Ovary (tissue), 9 donors: ENCODE measurements around the gene MROH9. TPM values are rescaled to one million over a fixed set of nuclear protein-coding genes. Genes with fewer than 3 reads are reported as not detected.

Experiments used
- DNase-seq, 5 donors: peaks; one replicate each; pipeline ENCODE4 v3.0.0-alpha.2; 2019 to 2020
- H3K27ac ChIP-seq, 2 donors: fragments of 200-600 bp; one replicate each; pipeline versions ENCODE4 v1.5.1 to v1.8.0; 2019 to 2022
- H3K27me3 ChIP-seq: fragments of 200-600 bp; one replicate; pipeline ENCODE4 v1.8.0; 2022
- H3K36me3 ChIP-seq: fragments of 200-600 bp; sonication (generic); one replicate; pipeline ENCODE4 v1.5.1; 2019
- H3K4me1 ChIP-seq: one replicate; pipeline ENCODE4 v1.8.1; 2013; ENCODE audit warnings: mild to moderate bottlenecking, moderate library complexity; ENCODE audit not compliant: insufficient read depth
- H3K4me3 ChIP-seq: fragments of 200-600 bp; sonication (generic); one replicate; pipeline ENCODE4 v1.5.1; 2017
- H3K9me3 ChIP-seq, 2 donors: fragments of 200-600 bp in 1 of 2; sonication (generic) in 1 of 2; one replicate each; pipeline versions ENCODE4 v1.5.1 to v1.8.1; 2013 to 2019; ENCODE audit warnings: mild to moderate bottlenecking in 1 of 2, moderate library complexity in 1 of 2
- EP300 ChIP-seq: sonication (generic); formaldehyde crosslinking; IDR thresholded peaks from one replicate; pipeline ENCODE4 v1.6.1; 2017; ENCODE audit warnings: antibody characterized with exemption
- POLR2A ChIP-seq: fragments of 450-650 bp; IDR thresholded peaks from one replicate; pipeline ENCODE4 v1.6.1; 2017; ENCODE audit warnings: antibody characterized with exemption, mild to moderate bottlenecking, moderate library complexity
- WGBS, 3 donors: extraction: QIAGEN DNeasy Blood & Tissue Kit in 1 of 3; methylation state at CpG; one replicate each; pipeline versions ENCODE4 v1.1.5 to v1.1.7; 2013 to 2017; 5-methylcytosine and 5-hydroxymethylcytosine counted together
- intact Hi-C, 4 donors: fragments of 100-400 bp; cut with DNase I; formaldehyde crosslinking; loops; one replicate each; pipeline versions ENCODE4 v1.11.0 to v1.15.1; 2022 to 2023
- microRNA counts: library from miRNA; unstranded; fragments of <30 nt; microRNA quantifications from one replicate; lab custom pipeline; 2016
- microRNA-seq, 3 donors: library from miRNA; unstranded; fragments of <30 nt; microRNA quantifications; one replicate each; pipeline versions ENCODE4 to v1.2.0, GENCODE V29; 2019 to 2020
- polyA plus RNA-seq, 2 donors: library from polyadenylated mRNA; stranded (reverse); fragments of 200-250 nt in 1 of 2; fragments of 350-450 nt in 1 of 2; fragmentation: Illumina TruSeq in 1 of 2; extraction: RNeasy Lipid Tissue Mini Kit (QIAGEN cat#74804) in 1 of 2; gene quantifications; one replicate each; pipeline ENCODE4 v1.2.3, GENCODE V29; 2013 to 2014
- small RNA-seq: library from RNA; depleted of rRNA; stranded (forward); fragments of <200 nt; gene quantifications from one replicate; pipeline ENCODE3, GENCODE V24; 2016
- total RNA-seq, 7 donors: library from RNA; depleted of rRNA in 2 of 7; stranded (reverse); fragments of >200 nt in 2 of 7; fragmentation: NEBNext Ultra II Directional in 3 of 7; extraction: Animal tissue kit (Norgen Biotek cat#: 25700) in 3 of 7; gene quantifications; one replicate each; pipeline versions ENCODE4 v1.1.0 to v1.2.4, GENCODE V29; 2016 to 2023
- TF ChIP-seq, protein P1 (sequence below), 3 donors: fragments of 450-650 bp in 2 of 3; fragments of 200-600 bp in 1 of 3; IDR thresholded peaks; one replicate each; pipeline versions ENCODE4 v1.5.1 to v1.8.0; 2016 to 2022; ENCODE audit warnings: antibody characterized with exemption in 3 of 3, mild to moderate bottlenecking in 1 of 3
- donor health status: DM: no; HTN: no; CAD: no; lungs with moderate emphysema.
- donor health status: DM: no; HTN: no; CAD: no.
- donor health status: Bipolar disorder and iron deficiency.
- donor health status: DM: yes; HTN: yes; CAD: no.
- donor health status: DM: no; HTN: no; CAD: no.
- donor health status: DM: yes; HTN: yes; CAD: no.

Gene MROH9
- total and polyA plus RNA-seq, 9 donors: 0.07 to 1.3 (median 0.16) TPM; not detected in 5

DNA sequence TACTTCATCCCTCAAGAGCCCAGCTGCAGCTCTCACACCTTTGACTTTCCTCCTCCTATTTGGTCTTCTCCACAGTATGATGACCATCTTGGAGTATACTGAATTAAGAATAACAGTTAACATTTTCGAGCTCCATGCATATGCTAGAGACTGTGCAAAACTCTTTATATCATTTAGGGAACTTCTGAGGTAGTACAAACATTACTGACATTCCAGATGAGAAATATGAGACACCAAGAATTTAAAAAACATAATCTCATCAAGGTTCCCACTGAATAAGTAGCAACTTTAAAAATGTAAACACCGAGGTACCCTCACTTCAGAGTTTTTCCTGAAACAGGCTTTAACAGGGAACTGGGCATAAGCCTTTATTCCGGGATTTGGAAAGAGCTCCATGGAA lies 178.0 kb downstream of the MROH9 start:
- TF ChIP-seq POLR2A (no peak), EP300 (no peak)
- TF ChIP-seq, protein P1, sequence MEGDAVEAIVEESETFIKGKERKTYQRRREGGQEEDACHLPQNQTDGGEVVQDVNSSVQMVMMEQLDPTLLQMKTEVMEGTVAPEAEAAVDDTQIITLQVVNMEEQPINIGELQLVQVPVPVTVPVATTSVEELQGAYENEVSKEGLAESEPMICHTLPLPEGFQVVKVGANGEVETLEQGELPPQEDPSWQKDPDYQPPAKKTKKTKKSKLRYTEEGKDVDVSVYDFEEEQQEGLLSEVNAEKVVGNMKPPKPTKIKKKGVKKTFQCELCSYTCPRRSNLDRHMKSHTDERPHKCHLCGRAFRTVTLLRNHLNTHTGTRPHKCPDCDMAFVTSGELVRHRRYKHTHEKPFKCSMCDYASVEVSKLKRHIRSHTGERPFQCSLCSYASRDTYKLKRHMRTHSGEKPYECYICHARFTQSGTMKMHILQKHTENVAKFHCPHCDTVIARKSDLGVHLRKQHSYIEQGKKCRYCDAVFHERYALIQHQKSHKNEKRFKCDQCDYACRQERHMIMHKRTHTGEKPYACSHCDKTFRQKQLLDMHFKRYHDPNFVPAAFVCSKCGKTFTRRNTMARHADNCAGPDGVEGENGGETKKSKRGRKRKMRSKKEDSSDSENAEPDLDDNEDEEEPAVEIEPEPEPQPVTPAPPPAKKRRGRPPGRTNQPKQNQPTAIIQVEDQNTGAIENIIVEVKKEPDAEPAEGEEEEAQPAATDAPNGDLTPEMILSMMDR (IDR thresholded peaks at IDR 0.05): no peak
- Histone ChIP-seq H3K9me3 (no peaks in the 10 kb centered on the region), H3K27ac (no peak overlapping the region), H3K4me3 (no peak overlapping the region), H3K27me3 (no peaks in the 10 kb centered on the region), H3K4me1 (peaks cover 4% of the 10 kb centered on the region), H3K36me3 (no peaks in the 10 kb centered on the region)
- 41 to 87% (median 56%) methylated on average over 3 of the region's 3 CpGs for WGBS, 3 donors
- no peak for DNase-seq
- intact Hi-C loops: no loop called here

MicroRNAs encoded within 50 kb of the gene (microRNA counts, 767-probe panel; counts per million panel counts)
- 530 counts per million, percentile 78 among the panel's probes with 10 or more counts for microRNA hsa-miR-1295a (lab: Ali Mortazavi, UCI)

Small RNA genes lying within 50 kb of the gene (microRNA-seq; reads per million reads assigned to microRNA genes)
- gene MIR1295A (0 reads per million in 3 donors), gene MIR1295B (0 reads per million in 3 donors)

Small RNA genes lying within 50 kb of the gene (small RNA-seq; reads per million reads assigned to genes)
- gene MIR1295A: not detected

Other genes starting within 250 kb of the MROH9 start
- 1 to 10 TPM in 2 of 7 donors, under 1 TPM in 4, not detected in 1; 0.15 to 1.5 (median 0.68) TPM for gene FMO3, start 155.4 kb downstream of the MROH9 start, total RNA-seq
- 1 to 10 TPM in 1 of 2 donors, under 1 TPM in 1; 0.34 to 1.7 TPM for gene FMO3, start 155.4 kb downstream of the MROH9 start, polyA plus RNA-seq
- 10 to 100 TPM in 1 of 7 donors, 1 to 10 TPM in 6; 1.6 to 11.3 (median 5.5) TPM for gene FMO2, start 249.8 kb downstream of the MROH9 start, total RNA-seq
- gene FMO2, start 249.8 kb downstream of the MROH9 start, polyA plus RNA-seq: 10 to 100 TPM in 1 of 2 donors, 1 to 10 TPM in 1; 5.8 to 12.8 TPM